Stimulated activated CD4-positive, alpha-beta T cell treated with anti-CD3 and anti-CD28 coated beads, Interleukin-2, amount 100 ng/mL, for 48 hours (primary cell): Measurements from ENCODE around the gene EP400.
"Not testable (repeated sequence)": the region's sequence is repeated elsewhere in the genome, so short reads cannot be mapped to it uniquely, and the experiment has no call there.

Source experiments
- DNase-seq, 2 donors: peaks; one replicate each; pipeline ENCODE4 v3.0.0-alpha.2; 2020

Gene EP400

DNA sequence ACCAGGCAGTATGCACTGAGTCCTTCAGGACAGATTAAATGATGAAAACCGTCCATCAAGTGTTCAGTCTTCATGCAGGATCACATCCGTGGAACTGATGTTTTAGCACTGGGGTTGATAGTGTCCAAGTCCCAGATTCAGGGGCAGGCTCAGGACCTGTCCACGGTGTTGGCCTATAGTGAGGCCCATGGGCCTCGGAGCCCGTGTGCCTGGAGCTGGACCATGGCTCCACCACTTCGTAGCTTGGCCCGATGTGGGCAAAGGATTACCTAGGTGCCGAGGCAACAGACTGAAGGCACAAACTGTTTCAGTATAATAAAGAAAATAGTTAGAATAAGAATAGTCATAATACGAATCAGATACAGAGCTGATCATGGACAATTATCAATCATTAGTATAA, 152.6 kb downstream of the EP400 start:
- DNase-seq: no peak

GRCh38 chr12:132103072-132103471, 153.3 kb downstream of the EP400 start:
- DNase-seq: not testable (repeated sequence)

- no peak for DNase-seq
These were observed 154.0 kb downstream of the EP400 start for GRCh38 chr12:132103542-132104308.

GRCh38 chr12:132105467-132105866, 155.7 kb downstream of the EP400 start:
- no peak for DNase-seq

DNA sequence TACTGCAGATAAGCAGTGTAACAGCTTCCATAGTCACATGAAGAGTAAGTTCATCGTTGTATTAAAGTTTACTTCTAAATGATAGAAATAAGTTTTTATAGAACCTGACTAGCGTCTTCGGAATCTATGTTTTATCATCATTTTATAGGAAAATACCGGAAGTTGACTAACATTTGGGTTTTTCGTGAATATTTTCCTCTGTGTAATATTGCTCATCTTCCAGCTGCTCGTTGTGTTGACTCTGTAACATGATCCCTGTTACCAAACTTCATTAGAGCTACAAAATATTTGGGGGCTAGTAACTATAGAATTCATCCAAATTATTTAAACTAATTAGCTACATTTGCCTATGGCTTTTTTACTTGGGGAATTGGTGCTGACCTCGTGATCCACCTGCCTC, 157.2 kb downstream of the EP400 start:
- DNase-seq: no peak

GRCh38 chr12:132108211-132108832, 158.6 kb downstream of the EP400 start:
- DNase-seq: no peak

- no peak for DNase-seq
These were observed 160.0 kb downstream of the EP400 start for GRCh38 chr12:132109741-132110140.

DNA sequence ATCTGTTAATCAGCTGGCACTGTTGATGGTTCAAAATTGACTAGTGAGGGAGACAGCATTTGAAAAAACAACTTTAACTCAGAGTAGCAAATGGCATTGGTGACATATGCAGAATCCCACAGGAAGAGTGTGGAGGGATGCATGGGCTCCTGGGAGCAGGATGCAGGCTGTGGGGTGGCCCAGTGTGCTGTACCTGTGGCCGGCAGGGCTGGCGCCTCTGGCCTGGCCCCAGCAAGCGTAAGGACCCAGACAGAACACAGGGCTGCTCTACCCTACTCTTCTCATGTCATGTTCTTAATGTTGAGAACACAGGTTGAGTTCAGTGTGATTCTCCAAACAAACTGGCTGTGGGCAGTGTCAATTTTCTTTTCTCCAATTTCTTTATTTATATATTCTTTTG, 160.9 kb downstream of the EP400 start:
- DNase-seq: no peak

DNA sequence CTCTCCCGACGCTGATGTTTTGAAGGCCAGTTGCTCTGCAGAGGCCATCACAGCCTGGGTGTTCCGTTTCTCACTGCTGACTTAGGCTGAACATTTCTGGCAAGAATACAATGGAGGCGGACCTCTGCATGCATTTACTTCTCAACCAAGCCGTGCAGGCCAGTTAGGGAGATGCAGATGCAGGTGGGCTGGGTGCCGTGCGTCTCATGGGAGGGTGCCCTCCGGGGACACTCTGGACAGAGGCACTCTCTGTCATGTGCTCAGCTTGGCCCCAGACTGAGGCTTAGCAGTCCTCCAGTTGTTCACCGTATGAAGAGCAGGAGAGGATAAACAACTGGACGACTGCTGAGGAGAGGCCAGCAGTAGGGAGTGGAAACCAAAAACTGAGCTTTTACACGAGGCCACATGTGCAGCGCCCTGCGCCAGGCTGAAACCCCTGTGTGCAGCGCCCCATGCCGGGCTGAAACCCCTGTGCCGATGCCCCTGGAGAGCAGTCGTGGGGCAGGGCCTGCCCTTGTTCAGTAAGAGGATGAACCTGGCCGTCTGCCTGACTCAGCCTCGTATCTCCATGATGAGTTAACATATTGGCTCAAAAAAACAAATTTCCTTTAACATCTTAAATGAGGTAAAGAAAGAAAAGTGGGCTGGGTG, 162.0 kb downstream of the EP400 start:
- DNase-seq: no peak

GRCh38 chr12:132114667-132115066, 164.9 kb downstream of the EP400 start:
- DNase-seq: no peak

DNA sequence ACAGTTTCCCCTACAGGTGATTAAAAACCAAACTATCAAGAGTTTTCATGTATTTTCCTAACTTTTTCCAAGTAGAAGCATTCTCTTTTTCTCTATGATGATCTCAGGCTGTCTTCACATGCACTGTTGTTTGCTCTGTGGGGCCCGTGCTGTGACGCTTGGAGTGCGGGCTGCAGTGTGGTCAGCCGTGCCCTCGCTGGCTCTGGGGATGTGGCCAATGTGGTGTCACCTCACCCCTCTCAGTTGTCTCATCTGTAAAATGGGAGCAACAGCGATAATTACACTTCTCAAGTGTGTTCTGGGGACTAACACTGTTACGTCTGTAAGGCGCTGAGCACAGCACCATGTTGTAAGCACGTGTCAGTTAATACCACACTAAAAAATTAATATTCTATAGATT, 165.8 kb downstream of the EP400 start:
- no peak for DNase-seq

DNA sequence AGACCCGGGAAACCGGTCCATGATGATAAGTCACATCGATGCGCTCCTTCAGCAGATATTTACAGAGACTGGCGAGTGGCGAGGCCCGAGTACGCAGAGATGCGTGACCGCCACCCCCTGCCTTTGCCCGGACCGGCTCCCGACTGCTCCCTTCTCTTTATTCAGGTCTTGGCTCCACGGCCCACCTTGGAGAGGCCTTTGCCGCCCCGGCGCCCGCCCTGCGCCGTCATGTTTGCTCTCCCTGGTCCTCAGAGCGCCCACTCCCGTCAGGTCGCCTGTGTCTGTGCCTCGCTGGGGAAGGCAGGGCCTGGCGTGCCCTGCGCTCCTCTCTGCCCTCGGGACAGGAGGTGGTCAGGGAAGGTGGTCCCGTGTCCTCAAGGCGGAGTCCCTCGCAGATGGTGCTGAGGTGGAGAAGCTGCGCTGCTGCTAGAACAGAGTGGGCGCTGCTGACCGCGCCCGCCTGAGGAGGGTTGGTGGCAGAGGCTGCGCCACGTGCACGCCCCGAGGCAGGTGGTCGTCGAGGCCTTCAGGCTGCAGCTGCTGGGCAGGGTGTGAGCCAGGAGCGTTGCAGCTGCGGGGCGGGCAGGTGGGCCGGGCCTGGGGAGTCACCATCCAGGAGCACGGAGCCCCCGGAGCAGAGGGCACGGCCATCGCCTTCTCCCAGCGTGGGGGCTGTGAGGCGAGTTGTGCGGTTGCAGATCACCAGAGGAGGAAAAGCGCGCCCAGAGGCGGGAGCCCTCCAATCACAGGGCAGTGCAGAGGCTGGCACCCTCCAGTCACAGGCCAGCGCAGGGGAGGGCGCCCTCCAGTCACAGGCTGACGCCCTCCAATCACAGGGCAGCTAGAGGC, 167.2 kb downstream of the EP400 start:
- DNase-seq: no peak

GRCh38 chr12:132117558-132117875, 167.8 kb downstream of the EP400 start:
- DNase-seq: no peak

- DNase-seq: no peak
These were observed 169.1 kb downstream of the EP400 start for GRCh38 chr12:132118876-132119275.

GRCh38 chr12:132121283-132121682, 171.5 kb downstream of the EP400 start:
- DNase-seq: no peak

DNA sequence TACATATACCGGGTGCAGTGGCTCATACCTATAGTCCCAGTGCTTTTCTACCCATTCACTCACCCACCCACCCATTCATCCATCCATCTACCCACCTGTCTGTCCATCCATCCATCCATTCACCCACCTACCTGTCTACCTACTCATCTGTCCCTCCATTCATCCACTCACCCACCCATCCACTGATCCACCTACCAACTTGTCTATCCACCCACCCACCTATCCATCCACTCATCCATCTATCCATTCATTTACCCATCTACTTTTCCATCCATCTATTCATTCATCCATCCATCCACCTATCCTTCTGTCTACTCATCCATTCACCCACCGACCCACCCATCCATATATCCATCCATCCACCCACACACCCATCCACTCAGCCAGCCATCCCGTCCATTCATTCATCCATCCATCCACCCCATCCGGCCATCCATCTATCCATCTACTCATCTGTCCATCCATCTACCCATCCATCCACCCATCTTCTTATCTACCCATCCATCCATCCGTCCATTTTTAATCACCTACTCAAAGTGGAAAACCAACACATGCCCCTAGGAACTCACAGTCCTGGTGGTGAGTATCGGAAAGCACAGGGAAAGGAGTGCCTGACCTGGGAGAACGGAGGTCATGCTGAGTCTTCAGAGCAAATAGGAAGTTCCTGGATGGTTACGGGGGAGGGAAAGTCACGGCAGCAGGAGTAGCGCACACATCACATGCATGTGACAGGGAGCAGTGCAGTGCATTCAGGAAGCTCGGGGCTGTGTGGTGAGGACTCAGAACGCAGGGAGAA, 174.4 kb downstream of the EP400 start:
- no peak for DNase-seq

DNA sequence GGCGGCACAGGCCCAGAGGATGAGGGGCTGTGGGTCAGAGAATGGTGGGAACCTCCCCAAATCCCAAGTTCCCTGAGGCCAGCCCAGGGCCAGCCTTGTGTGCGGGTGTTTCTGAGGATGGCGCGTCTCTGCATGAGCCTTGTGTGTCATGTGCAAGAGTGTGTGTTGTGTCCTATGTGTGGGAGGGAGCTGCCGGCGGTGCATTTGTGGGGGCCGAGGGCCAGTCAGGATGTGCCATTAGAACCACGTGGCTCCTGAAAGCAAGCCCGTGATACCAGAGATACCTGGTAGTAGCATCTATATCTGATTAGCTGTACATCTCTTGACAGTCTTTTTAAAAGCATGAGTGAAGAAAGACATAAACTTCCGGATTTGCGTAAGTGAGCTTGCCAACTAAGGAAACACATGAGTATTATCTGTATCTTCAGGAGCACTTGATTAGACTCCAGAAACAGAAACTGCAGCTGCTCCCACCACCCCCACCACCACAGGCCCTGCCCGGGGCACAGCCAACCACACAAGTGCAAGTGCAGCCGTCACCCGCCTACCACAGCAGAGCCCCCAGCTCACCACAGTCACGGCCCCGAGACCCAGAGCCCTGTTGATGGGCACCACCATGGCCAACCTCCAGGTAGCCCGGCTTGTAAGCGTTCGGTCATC, 175.2 kb downstream of the EP400 start:
- no peak for DNase-seq

- DNase-seq: no peak
These were observed 176.0 kb downstream of the EP400 start for GRCh38 chr12:132125736-132126135.

GRCh38 chr12:132127041-132127440, 177.3 kb downstream of the EP400 start:
- DNase-seq: no peak

DNA sequence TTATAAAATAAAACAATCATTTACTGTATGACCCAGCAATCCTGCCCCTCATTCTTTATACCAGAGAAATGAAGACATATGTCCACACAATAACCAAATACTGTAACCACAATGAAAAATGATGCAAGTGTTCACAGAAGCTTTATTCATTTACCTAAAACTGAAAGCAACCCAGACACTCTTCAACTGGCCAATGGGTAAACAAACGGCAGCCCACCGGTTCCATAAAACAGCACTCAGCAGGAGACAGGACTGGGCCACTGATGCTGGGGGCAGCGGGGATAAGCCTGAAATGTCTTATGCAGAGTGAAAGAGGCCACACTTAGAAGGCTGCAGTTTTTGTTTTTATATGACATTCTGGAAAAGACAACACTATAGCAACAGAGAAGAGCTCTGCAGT, 179.3 kb downstream of the EP400 start:
- DNase-seq: no peak

DNA sequence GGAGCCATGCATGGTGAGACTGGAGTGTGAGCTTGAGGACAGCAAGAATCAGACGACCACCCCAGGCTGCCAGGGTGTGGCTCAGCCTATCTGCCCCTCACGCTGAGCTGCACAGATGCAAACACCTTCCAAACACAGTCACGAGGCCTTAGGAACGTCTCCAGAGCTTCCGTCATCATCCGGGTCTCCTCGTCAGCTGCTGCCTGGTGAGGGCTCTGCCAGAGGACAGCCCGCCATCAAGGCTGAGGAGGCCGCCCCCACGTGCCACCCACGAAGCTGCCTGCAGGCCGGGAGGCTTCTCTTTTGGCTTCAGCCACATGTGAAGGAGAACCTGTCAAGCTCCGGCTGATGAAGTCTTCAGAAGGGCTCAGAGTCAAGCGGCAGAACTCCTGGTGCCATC, 180.9 kb downstream of the EP400 start:
- DNase-seq: no peak
